ENCODE measurements around the gene RIN3. TPM values are rescaled to one million over a fixed set of nuclear protein-coding genes. Genes with fewer than 3 reads are reported as not detected.

RIN3 gene
- total RNA-seq, 1 experiment from 2014 or later, result 10.9 TPM

- Histone ChIP-seq H3K9me3 (ENCODE audit: control insufficient read depth, insufficient read depth, low read depth, low read length) (no peaks in the 10 kb centered on the region), H3K36me3 (ENCODE audit: control insufficient read depth, insufficient read depth, low read length) (no peaks in the 10 kb centered on the region), H3K27ac (ENCODE audit: low read length) (no peak overlapping the region), H3K4me1 (ENCODE audit: control insufficient read depth, insufficient read depth, low read length) (no peaks in the 10 kb centered on the region), H3K27me3 (ENCODE audit: control insufficient read depth, insufficient read depth, low read length) (no peaks in the 10 kb centered on the region), H3K4me3 (ENCODE audit: low read depth in 2 of 2, low read length in 2 of 2) (no peak overlapping the region)
- CTCF ChIA-PET, result no interaction called here
- in situ Hi-C loops (cut with HindIII; ENCODE audit: low pct_unique_long_range_greater_than_20kb, low sequenced_read_pairs), result no loop called here
- intact Hi-C loops (cut with micrococcal nuclease; ENCODE audit: unreplicated experiment), result no loop called here
- TF ChIP-seq, protein P1, sequence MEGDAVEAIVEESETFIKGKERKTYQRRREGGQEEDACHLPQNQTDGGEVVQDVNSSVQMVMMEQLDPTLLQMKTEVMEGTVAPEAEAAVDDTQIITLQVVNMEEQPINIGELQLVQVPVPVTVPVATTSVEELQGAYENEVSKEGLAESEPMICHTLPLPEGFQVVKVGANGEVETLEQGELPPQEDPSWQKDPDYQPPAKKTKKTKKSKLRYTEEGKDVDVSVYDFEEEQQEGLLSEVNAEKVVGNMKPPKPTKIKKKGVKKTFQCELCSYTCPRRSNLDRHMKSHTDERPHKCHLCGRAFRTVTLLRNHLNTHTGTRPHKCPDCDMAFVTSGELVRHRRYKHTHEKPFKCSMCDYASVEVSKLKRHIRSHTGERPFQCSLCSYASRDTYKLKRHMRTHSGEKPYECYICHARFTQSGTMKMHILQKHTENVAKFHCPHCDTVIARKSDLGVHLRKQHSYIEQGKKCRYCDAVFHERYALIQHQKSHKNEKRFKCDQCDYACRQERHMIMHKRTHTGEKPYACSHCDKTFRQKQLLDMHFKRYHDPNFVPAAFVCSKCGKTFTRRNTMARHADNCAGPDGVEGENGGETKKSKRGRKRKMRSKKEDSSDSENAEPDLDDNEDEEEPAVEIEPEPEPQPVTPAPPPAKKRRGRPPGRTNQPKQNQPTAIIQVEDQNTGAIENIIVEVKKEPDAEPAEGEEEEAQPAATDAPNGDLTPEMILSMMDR (IDR thresholded peaks at IDR 0.05), result no peak
- TF ChIP-seq TCF7L2 (IDR thresholded peaks at IDR 0.05; ENCODE audit: low read depth, low read length), result no peak
- no peak for TF ChIP-seq POLR2AphosphoS5 (IDR thresholded peaks at IDR 0.05; ENCODE audit: low read depth, low read length)
- TF ChIP-seq SIN3A (IDR thresholded peaks at IDR 0.05; ENCODE audit: borderline replicate concordance, insufficient read depth, low read depth, low read length), result no peak
- no peak for TF ChIP-seq REST (IDR thresholded peaks at IDR 0.05; ENCODE audit: insufficient read depth in 1 of 2, low read depth in 2 of 2, low read length in 1 of 2)
- DNase-seq (ENCODE audit: low read depth, low spot score) (no peak), ATAC-seq (no peak)
- POLR2A ChIA-PET, result interaction anchor here (0.6 kb wide), 1 partner anchor 172 kb away, joined by 4 read pairs; no protein-coding TSS in a partner anchor
- BruUV-seq (replicated peaks), result no TSS peak
Observed at GRCh38 chr14:92645841-92646478, 132.4 kb downstream of the RIN3 start.

DNA sequence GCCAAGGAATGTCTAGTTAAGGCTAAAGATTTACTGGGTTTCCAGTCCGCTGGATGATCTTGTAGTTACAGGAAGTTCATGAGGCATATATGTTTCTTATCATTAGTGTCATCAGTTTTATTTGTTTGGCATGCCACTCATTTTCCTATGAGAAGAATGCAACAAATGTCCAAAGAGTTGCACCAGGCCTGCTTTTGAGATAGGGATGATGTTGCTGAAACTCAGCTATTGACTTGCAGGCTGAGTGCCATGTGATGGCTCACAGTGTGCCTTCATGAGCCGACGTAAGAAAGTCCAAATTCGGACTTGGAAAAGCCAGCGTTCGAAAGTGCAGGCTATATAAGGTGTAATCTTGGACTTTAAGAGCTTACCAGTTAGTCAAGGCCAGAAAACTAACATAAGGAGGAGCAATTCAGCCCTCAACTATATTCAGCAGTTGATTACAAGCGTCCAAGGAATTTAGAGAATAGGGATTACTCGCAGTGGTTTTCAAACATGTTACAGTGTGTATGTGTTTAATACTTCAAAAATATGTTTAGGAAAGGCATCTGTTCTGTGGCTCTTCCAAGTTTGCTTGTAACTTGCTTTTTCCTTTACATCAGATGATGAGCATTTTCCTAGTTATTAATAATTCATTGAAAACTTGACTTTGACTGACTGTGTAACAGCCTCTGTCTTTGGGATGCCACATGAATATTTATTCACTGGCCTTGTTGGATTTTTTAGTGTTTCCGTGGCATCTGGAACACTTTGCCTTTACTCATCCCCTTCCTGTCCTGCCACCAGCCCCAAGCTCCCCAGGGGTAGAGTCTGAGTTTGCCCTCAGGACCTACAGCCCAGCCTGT, 133.6 kb downstream of the RIN3 start:
- Histone ChIP-seq H3K9me3 (ENCODE audit: control insufficient read depth, insufficient read depth, low read depth, low read length) (no peaks in the 10 kb centered on the region), H3K36me3 (ENCODE audit: control insufficient read depth, insufficient read depth, low read length) (no peaks in the 10 kb centered on the region), H3K4me3 (ENCODE audit: low read depth in 2 of 2, low read length in 2 of 2) (no peak overlapping the region), H3K27me3 (ENCODE audit: control insufficient read depth, insufficient read depth, low read length) (no peaks in the 10 kb centered on the region), H3K27ac (ENCODE audit: low read length) (no peak overlapping the region), H3K4me1 (ENCODE audit: control insufficient read depth, insufficient read depth, low read length) (no peaks in the 10 kb centered on the region)
- CTCF ChIA-PET, result no interaction called here
- in situ Hi-C loops (cut with HindIII; ENCODE audit: low pct_unique_long_range_greater_than_20kb, low sequenced_read_pairs) (no loop called here), intact Hi-C loops (cut with micrococcal nuclease; ENCODE audit: unreplicated experiment) (no loop called here)
- DNase-seq (ENCODE audit: low read depth, low spot score) (no peak), ATAC-seq (no peak)
- POLR2A ChIA-PET, result no interaction called here
- TF ChIP-seq TCF7L2 (IDR thresholded peaks at IDR 0.05; ENCODE audit: low read depth, low read length), result no peak
- TF ChIP-seq POLR2AphosphoS5 (IDR thresholded peaks at IDR 0.05; ENCODE audit: low read depth, low read length), result no peak
- TF ChIP-seq SIN3A (IDR thresholded peaks at IDR 0.05; ENCODE audit: borderline replicate concordance, insufficient read depth, low read depth, low read length), result no peak
- TF ChIP-seq, protein P1 (IDR thresholded peaks at IDR 0.05), result no peak
- no peak for TF ChIP-seq REST (IDR thresholded peaks at IDR 0.05; ENCODE audit: insufficient read depth in 1 of 2, low read depth in 2 of 2, low read length in 1 of 2)
- no TSS peak for BruUV-seq (replicated peaks)

All from Panc1 (cell line).